CD4-positive, alpha-beta T cell treated with Interleukin-15 for 4 hours (primary cell): Measurements from ENCODE around the gene HHIP.

Experiments
- DNase-seq: peaks from one replicate; pipeline ENCODE4 v3.0.0-alpha.2; 2020; ENCODE audit warnings: low spot score

Gene HHIP

DNA sequence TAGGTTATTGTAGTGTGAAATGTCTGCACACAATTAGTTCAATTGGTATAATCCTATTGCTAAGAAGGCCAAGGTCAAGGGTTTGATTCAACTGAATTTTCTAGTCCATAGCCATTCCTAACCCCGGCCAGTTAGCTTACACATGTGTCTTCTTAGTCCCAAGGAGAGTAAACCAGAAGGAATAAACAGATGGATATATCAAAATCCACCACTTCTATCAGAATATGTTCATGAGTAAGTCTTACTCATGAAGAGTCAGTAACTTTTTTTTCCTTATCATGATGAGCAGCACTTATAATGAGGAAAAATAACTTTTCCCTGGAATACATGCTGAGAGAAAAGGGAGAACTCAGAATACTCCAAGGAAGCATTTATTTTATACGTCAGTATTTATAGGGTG, 9.5 kb downstream of the HHIP start:
- DNase-seq = no peak

GRCh38 chr4:144656850-144657249, 10.9 kb downstream of the HHIP start:
- no peak for DNase-seq

- DNase-seq = no peak
Measured at GRCh38 chr4:144658015-144658567, 12.1 kb downstream of the HHIP start.

DNA sequence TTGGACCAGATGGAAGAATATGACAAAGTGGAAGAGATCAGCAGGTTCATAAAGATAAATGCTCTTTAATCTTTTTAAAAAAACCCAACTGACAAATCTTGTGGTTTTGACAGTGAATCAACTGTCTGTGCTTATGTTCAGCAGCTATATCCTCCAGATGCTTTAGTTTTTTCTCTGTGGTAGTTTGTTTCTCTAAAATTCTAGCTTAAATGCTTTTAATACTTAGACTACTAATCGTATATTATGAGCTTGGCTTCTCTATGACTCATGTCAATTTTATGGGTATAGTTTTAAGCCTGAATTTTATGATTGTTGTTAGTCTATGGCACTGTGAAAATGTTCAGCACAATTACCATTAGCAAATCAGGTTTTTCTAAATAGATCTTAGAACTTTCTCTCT, 12.9 kb downstream of the HHIP start:
- no peak for DNase-seq

GRCh38 chr4:144659447-144659846, 13.5 kb downstream of the HHIP start:
- DNase-seq = no peak

- DNase-seq = no peak
Measured at GRCh38 chr4:144663834-144664475, 18.0 kb downstream of the HHIP start.

DNA sequence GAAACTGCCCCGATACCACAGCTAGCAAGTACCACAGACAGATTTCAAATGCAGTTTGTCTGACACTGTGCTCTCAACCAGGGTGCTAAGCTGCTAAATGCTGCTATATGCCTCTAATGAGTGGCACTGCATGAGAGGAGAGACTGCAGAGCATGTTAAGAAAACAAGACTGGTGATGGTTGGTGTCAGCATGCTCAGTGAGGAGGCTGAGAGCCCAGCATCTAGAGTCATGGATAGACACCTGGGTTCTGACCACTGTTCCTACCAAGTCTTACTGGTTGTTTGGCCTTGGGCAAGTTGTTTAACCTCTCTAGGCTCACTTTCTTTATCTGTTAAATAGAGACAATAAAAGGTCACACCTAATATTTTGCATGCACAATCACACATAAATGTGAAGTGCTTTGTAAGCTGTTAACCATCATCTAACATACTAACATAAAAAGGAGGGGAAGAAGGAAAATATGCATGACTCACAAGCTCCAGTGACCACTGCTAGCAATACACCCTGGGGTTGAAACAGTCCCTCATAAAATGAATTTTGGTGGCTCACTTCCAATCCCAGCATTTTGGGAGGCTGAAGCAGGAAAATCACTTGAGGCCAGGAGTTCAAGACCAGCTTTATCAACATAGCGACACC, 20.7 kb downstream of the HHIP start:
- DNase-seq = no peak

GRCh38 chr4:144667500-144667899, 21.5 kb downstream of the HHIP start:
- no peak for DNase-seq

DNA sequence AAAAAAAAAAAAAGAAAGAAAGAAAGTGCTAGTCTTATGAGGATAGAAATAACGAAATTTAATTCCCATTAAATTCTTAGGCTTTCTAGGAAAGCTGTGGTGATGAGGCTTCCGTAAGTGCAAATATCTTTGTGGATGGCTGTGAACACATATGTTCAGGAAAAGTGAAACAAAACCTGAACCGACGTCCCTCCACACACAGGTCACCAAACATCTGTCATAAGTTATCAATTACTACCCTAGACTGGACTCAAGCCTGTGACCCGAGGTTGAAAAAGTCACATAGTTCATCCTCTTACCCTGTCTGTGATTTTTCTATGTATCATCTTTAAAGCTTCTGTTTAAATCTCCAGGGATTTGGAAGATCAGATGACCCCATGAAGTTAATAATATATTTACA, 24.8 kb downstream of the HHIP start:
- no peak for DNase-seq

DNA sequence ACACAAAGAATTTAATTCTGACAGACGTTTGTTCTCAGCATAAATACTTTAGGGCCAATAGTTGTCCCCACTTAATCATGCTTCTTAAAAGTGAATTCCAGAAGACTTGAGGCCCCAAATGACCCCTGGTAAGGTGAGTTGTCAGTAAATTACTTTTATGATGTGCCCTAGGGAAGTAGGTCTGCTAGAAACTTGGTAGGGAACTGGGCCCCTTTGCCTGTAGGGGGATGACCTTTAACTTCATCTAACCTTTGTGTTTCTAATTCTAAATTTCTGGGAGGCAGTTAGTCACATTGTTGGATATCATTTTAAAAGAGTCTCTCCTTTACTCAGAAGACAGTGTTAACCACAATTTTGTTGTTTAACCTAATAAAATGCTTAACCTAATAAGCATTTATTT, 28.8 kb downstream of the HHIP start:
- DNase-seq = no peak

GRCh38 chr4:144681806-144682205, 35.9 kb downstream of the HHIP start:
- DNase-seq = no peak

DNA sequence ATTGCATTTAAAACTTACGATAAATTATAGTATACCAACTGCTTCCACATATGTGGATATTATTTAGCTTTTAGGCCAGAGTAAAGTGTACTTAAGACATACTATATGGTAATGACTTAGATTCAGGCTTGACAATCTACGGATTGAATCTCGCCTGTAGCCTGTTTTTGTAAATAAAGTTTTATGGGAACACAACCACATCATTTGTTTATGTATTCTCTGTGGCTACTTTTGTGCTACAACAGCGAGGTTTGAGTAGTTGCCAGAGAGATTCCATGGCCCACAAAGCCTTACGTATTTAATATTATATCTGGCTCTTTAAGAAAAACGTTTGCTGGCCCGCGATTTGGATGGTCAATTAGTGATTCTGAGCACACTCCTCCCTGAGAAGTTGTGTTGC, 37.6 kb downstream of the HHIP start:
- DNase-seq = no peak

DNA sequence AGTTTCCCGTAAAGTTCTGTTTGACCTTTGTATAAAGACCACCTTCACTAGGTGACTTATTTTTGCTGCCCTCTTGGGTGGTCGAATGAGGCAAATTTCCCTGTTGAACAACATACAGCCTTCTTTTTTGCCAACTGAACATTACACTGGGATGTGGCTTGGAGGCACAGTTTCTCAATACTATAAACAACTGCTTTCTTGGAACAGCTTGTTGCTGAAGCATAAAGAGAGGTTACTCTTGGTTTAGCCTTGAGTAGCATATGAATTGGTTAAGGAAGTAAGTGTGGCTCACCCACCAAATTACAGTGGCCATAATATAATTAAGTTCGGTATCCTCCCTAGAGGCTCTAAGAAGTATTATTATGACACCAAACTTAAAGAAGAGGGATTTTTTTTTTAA, 40.0 kb downstream of the HHIP start:
- no peak for DNase-seq

GRCh38 chr4:144686921-144687320, 41.0 kb downstream of the HHIP start:
- DNase-seq = no peak

DNA sequence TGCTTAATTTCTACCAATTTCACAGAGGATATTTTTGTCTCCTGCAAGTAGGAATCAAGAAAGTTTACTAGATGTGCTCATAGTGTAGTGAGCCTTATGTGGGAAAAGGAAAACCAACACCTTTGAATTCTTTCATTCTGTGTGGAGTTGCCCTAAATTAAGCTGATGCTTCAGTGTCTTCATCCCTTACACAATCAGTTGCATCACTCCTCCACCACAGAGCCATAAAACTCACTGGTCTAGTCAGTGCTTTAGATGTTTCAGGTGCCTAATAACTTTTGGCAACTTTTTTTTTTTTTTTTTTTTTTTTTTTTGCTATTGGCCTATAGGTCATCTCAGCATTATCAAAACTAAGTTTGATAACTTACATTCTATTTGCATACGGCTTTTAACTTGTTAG, 41.5 kb downstream of the HHIP start:
- no peak for DNase-seq

DNA sequence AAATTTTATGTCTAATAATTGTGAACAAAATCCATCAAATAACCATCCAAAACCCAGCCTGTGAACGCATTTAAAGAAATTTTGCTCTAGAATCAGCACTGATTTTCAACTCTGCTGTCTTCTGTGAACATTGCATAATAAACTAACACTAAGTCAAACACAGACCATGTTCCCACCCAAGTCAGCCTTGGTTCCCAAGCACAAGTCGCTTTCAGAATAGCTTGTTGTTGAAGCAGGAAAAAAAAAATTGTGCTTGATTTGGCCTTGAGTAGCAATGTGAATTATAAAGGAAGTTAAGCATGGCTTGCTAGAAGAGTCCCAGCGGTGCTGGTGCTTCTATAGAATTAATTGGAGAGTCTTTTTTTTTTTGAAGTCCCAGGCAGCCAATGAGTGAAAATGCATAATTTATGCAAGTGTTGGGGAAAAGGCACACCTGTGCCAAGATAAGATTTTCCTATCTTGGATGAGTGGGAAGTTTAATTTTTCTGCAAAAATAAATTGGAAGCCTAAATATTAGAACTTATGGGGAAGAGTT, 42.1 kb downstream of the HHIP start:
- no peak for DNase-seq

- DNase-seq = no peak
Measured at GRCh38 chr4:144689125-144689524, 43.2 kb downstream of the HHIP start.

- DNase-seq = no peak
Measured at GRCh38 chr4:144695721-144696120, 49.8 kb downstream of the HHIP start.

DNA sequence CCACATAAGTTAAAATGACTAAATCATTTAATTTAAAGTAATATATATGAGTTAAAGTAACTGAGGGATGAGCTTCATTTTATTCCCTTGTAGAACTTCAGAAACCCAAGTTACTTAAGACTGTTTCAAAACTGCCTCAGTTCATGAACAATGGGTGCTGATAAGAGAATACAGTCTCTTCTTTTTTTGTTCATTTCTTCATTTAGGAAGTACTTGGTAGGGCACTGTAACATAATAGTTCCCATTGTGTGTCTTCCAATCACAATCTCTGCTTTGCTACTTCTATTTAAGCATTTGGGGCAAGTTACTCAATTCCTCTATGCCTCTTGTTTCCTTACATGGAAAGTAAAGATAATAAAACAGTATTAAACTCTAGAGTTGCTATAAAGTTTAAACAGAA, 50.4 kb downstream of the HHIP start:
- no peak for DNase-seq

DNA sequence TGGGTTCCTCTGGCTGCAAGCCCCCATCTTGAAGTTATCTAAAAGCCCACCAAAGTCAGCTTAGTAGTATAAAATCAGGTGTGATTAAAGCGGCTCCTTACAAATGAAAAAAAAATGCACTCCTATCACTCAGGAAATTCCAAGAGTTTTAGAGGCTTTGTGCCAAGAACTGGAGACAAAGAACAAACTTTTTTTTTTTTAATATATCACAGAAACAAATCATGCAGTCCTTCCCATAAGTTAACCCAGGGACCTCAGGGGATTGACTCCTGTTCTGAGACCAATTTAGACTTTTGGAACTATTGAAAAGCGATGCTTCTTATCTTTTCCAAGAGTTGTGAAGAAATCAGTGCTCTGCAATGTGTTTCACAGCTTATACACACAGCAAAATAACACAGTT, 53.6 kb downstream of the HHIP start:
- no peak for DNase-seq

GRCh38 chr4:144701683-144702233, 55.8 kb downstream of the HHIP start:
- no peak for DNase-seq

GRCh38 chr4:144703494-144703893, 57.5 kb downstream of the HHIP start:
- DNase-seq = no peak
